Measurements from ENCODE around the gene HSPA1L. TPM values are rescaled to one million over a fixed set of nuclear protein-coding genes. Genes with fewer than 3 reads are reported as not detected.

HSPA1L gene
- polyA plus RNA-seq, 2 of the 4 experiments (the other 2 are of a cell fraction): 1.2 to 1.7 TPM

DNA sequence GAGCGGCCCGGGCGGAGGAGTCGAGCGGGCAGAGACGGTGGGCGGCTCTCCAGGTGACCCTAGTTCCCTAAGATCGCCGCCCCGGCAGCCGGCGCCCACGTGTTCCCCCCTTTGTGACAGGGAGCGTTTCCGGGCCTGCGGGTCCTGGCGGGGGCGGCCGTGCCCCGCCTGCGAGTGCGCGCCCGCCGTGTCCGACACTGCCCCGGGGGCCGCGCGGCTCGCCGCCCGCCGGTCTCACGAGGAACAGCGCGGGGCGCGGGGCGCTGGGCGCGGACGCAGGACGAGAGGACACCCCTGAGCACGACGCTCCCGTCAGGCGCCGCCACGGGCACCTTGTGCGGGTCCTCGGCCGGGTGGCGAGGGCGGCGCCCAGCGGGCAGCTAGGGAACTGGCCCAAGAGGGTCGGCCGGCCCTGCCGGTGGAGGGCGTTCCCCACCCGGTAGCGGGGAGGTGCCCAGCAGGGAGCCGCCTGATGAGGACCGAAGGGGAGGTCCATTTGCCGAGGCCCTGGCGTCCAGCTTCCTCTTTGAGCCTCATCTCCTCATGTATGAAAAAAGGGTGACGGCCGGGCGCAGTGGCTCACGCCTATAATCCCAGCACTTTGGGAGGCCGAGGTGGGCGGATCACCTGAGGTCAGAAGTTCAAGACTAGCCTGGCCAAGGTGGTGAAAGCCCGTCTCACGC is 19.3 kb downstream of the HSPA1L start, which contains the start of gene VARS1:
Gene VARS1, minus strand, starts transcription at position 137 of the 683 bp plus-strand sequence. CDS start 535 bp downstream, outside the sequence.
- Histone ChIP-seq H3K27ac (peak within 1 kb of the TSS; percentile 94 to 97), H3K4me1 (peaks cover 23% of the 10 kb centered on the region; the same call in 2 of the 3 replicates), H3K4me2 (peak within 1 kb of the TSS; percentile 95), H3K4me3 (peak within 1 kb of the TSS; percentile 97), H3K9me3 (no peaks in the 10 kb centered on the region)
- FAIRE-seq (no peak), DNase-seq (ENCODE audit: low read depth in 1 of 2, low spot score in 1 of 2) (peak; percentile 88 to 92), ATAC-seq (peak; percentile 88 to 91)
- TF ChIP-seq, protein P1, sequence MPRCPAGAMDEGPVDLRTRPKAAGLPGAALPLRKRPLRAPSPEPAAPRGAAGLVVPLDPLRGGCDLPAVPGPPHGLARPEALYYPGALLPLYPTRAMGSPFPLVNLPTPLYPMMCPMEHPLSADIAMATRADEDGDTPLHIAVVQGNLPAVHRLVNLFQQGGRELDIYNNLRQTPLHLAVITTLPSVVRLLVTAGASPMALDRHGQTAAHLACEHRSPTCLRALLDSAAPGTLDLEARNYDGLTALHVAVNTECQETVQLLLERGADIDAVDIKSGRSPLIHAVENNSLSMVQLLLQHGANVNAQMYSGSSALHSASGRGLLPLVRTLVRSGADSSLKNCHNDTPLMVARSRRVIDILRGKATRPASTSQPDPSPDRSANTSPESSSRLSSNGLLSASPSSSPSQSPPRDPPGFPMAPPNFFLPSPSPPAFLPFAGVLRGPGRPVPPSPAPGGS (IDR thresholded peaks at IDR 0.05): peak; percentile 63; the same call in 1 of the 3 replicates
- TF ChIP-seq JUN (IDR thresholded peaks at IDR 0.05) (peak; percentile 73 to 95; a peak in 4 of 5 replicates), SREBF2 (IDR thresholded peaks at IDR 0.05) (no peak), MYC (IDR thresholded peaks at IDR 0.05; ENCODE audit: borderline replicate concordance, low read length) (peak; percentile 78; the same call in 1 of the 2 replicates), FOSL2 (IDR thresholded peaks at IDR 0.05) (no peak), FOSL2 (CRISPR knock-in tag; IDR thresholded peaks at IDR 0.05) (peak; percentile 15; the same call in 1 of the 2 replicates), SMC3 (IDR thresholded peaks at IDR 0.05) (peak; percentile 72), RAD21 (conservative IDR thresholded peaks at IDR 0.05 in 1 of 2, IDR thresholded peaks at IDR 0.05 in 1 of 2) (peak; percentile 31 to 70; a peak in 4 of 5 replicates), NPAS2 (CRISPR knock-in tag; IDR thresholded peaks at IDR 0.05; ENCODE audit: borderline replicate concordance) (0 out of 2 replicates have a peak, but pooled peaks have one; percentile 38), HDAC2 (IDR thresholded peaks at IDR 0.05) (no peak), POLR2AphosphoS2 (conservative IDR thresholded peaks at IDR 0.05; ENCODE audit: low read length) (no peak), TFCP2L1 (CRISPR knock-in tag; IDR thresholded peaks at IDR 0.05) (no peak)
- TF ChIP-seq, protein P2, sequence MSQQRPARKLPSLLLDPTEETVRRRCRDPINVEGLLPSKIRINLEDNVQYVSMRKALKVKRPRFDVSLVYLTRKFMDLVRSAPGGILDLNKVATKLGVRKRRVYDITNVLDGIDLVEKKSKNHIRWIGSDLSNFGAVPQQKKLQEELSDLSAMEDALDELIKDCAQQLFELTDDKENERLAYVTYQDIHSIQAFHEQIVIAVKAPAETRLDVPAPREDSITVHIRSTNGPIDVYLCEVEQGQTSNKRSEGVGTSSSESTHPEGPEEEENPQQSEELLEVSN (IDR thresholded peaks at IDR 0.05; ENCODE audit: borderline replicate concordance, low read depth): peak; percentile 51; the same call in 1 of the 2 replicates
- TF ChIP-seq, protein P3, sequence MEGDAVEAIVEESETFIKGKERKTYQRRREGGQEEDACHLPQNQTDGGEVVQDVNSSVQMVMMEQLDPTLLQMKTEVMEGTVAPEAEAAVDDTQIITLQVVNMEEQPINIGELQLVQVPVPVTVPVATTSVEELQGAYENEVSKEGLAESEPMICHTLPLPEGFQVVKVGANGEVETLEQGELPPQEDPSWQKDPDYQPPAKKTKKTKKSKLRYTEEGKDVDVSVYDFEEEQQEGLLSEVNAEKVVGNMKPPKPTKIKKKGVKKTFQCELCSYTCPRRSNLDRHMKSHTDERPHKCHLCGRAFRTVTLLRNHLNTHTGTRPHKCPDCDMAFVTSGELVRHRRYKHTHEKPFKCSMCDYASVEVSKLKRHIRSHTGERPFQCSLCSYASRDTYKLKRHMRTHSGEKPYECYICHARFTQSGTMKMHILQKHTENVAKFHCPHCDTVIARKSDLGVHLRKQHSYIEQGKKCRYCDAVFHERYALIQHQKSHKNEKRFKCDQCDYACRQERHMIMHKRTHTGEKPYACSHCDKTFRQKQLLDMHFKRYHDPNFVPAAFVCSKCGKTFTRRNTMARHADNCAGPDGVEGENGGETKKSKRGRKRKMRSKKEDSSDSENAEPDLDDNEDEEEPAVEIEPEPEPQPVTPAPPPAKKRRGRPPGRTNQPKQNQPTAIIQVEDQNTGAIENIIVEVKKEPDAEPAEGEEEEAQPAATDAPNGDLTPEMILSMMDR (IDR thresholded peaks at IDR 0.05): peak; percentile 67
- TF ChIP-seq, protein P4, sequence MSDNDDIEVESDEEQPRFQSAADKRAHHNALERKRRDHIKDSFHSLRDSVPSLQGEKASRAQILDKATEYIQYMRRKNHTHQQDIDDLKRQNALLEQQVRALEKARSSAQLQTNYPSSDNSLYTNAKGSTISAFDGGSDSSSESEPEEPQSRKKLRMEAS (IDR thresholded peaks at IDR 0.05): peak; percentile 96
- TF ChIP-seq, protein P5, sequence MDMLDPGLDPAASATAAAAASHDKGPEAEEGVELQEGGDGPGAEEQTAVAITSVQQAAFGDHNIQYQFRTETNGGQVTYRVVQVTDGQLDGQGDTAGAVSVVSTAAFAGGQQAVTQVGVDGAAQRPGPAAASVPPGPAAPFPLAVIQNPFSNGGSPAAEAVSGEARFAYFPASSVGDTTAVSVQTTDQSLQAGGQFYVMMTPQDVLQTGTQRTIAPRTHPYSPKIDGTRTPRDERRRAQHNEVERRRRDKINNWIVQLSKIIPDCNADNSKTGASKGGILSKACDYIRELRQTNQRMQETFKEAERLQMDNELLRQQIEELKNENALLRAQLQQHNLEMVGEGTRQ (IDR thresholded peaks at IDR 0.05): peak; percentile 51
- 3% methylated on average over 6 of the region's 75 CpGs for WGBS (ENCODE audit: missing lambda C conversion rate)
- POLR2A ChIA-PET: interaction anchor here (0.9 to 2.6 kb wide), 5 partner anchors 11 to 34 kb away, joined by 7 to 28 read pairs (median 18); partner anchors contain the start of genes HSPA1A, HSPA1B, HSPA1L and LSM2
- CTCF ChIA-PET: interaction anchor here (0.6 to 3.8 kb wide), 28 partner anchors 9 to 249 kb away, joined by 3 to 27 read pairs (median 4); partner anchors contain the start of genes CLIC1, HSPA1A, HSPA1B and HSPA1L

DNA sequence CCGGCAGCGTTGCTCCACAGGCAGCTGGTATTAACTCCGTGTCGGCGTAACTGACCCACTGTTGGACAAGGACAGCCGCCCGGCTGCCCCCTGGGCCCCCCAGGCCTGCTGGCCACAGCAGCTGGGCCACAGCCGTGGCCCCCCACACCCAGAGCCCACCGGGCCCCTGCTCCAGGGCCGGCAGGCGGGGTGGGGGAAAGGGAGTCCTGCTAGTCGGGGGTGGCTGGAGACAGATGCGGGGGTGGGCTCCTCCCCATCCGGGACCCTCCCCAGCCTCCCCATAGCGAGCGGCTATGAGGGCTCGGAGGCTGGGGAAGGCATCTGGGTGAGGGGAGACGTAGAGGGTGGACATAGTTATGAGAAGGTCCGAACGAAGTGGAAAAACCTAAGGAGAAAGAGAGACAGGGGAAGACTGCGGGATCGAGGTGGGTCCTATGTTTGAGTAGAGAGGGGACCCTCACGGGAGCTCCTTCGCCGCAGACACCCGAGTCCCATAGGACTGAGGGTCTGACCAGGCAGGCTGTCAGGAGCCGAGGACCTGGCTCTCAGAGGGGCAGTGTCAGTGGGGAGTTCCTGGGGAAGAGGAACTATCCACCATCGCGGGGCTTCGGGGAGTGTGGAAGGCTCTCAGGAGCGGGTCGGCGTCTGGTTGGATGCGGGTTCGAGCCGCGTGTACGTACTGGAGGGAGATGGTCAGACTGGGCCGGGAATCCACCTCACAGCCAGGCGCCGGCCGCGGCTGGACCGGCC is 20.0 kb downstream of the HSPA1L start:
- Histone ChIP-seq H3K4me2 (peak overlapping the region; percentile 95), H3K9me3 (no peaks in the 10 kb centered on the region), H3K4me1 (peaks cover 23% of the 10 kb centered on the region; the same call in 2 of the 3 replicates), H3K4me3 (peak overlapping the region; percentile 97), H3K27ac (peak overlapping the region; percentile 94 to 97)
- ATAC-seq: peak; percentile 63 to 76
- TF ChIP-seq PHF8 (IDR thresholded peaks at IDR 0.05; ENCODE audit: borderline replicate concordance, low read depth) (peak; percentile 27; the same call in 1 of the 2 replicates), FOSL2 (IDR thresholded peaks at IDR 0.05) (no peak), FOSL2 (CRISPR knock-in tag; IDR thresholded peaks at IDR 0.05) (no peak), RAD21 (conservative IDR thresholded peaks at IDR 0.05 in 1 of 2, IDR thresholded peaks at IDR 0.05 in 1 of 2) (no peak)
- TF ChIP-seq, protein P2 (IDR thresholded peaks at IDR 0.05; ENCODE audit: borderline replicate concordance, low read depth): no peak
- DNase-seq (ENCODE audit: low read depth in 1 of 2, low spot score in 1 of 2): peak in 1 of 2 experiments; percentile 25
- no peak for FAIRE-seq
- ChIA-PET CTCF (interaction anchor here (0.6 to 3.8 kb wide), 17 partner anchors 9 to 150 kb away, joined by 3 to 27 read pairs (median 6); partner anchors contain the start of genes CLIC1, HSPA1A, HSPA1B and HSPA1L), POLR2A (interaction anchor here (0.6 to 2.6 kb wide), 7 partner anchors 12 to 35 kb away, joined by 5 to 28 read pairs (median 9); partner anchors contain the start of genes HSPA1A, HSPA1B, HSPA1L and LSM2)
- WGBS (ENCODE audit: missing lambda C conversion rate): under 1% methylated on average over 25 of the region's 44 CpGs
